CD4-positive, alpha-beta T cell treated with Interleukin-12 subunit alpha and Interleukin-12 subunit beta, for 1 hour (primary cell): ENCODE data around the gene GSDME.
"Not testable (repeated sequence)": the region's sequence is repeated elsewhere in the genome, so short reads cannot be mapped to it uniquely, and the experiment has no call there.

Experiments
- DNase-seq: peaks from one replicate; pipeline ENCODE4 v3.0.0-alpha.2; 2020

Gene GSDME

GRCh38 chr7:24740871-24741270 is 16.4 kb downstream of the GSDME start:
- no peak for DNase-seq

GRCh38 chr7:24739306-24739705 is 18.0 kb downstream of the GSDME start:
- no peak for DNase-seq

GRCh38 chr7:24738577-24738976 is 18.7 kb downstream of the GSDME start:
- DNase-seq: no peak

DNA sequence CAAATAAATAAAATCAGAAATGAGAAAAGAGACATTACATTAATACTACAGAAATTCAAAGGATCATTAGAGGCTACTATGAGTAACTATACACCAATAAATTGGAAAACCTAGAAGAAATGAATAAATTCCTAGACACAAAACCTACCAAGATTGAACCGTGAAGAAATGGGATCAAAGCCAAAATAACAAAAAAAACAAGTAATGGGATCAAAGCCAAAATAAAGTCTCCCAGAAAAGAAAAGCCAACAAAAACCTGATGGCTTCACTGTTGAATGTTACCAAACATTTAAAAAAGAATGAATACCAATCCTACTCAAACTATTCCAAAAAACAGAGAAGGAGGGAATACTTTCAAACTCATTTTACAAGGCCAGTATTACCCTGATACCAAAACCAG is 20.0 kb downstream of the GSDME start:
- DNase-seq: no peak

- not testable (repeated sequence) for DNase-seq
Observed at GRCh38 chr7:24735594-24735993, 21.7 kb downstream of the GSDME start.

- no peak for DNase-seq
Observed at GRCh38 chr7:24734306-24734705, 23.0 kb downstream of the GSDME start.

- DNase-seq: no peak
Observed at GRCh38 chr7:24733414-24734060, 23.7 kb downstream of the GSDME start.

DNA sequence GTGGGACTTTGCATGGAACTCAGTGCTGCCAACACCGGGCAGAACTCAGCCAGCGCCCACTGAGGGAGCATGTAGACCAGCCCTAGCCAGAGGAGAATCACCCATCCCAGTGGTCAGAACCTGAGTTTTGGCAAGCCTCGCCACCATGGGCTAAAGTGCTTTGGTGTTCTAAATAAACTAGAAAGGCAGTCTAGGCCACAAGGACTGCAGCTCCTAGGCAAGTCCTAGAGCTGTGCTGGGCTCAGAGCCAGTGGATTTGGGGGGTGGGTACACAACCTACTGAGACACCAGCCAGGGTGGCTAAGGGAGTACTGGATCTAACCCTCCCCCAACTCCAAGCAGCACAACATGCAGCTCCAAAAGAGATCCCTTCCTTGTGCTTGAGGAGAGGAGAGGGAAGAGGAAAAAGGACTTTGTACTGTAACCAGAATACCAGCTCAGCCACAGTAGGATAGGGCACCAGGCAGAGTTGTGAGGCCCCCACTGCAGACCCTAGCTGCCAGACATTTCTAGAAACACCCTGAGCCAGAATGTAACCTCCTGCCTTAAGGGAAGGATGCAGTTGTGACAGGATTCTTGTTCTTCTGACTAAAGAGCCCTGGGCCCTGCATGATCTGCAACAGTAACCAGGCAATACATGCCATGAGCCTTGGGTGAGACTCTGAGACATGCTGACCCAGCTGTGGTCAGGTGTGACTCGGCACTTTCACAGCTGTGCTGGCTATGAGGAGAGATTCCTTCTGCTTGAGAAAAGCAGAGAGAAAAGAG is 24.4 kb downstream of the GSDME start:
- no peak for DNase-seq

GRCh38 chr7:24731313-24731712 is 26.0 kb downstream of the GSDME start:
- no peak for DNase-seq

- no peak for DNase-seq
Observed at GRCh38 chr7:24730018-24730369, 27.3 kb downstream of the GSDME start.

DNA sequence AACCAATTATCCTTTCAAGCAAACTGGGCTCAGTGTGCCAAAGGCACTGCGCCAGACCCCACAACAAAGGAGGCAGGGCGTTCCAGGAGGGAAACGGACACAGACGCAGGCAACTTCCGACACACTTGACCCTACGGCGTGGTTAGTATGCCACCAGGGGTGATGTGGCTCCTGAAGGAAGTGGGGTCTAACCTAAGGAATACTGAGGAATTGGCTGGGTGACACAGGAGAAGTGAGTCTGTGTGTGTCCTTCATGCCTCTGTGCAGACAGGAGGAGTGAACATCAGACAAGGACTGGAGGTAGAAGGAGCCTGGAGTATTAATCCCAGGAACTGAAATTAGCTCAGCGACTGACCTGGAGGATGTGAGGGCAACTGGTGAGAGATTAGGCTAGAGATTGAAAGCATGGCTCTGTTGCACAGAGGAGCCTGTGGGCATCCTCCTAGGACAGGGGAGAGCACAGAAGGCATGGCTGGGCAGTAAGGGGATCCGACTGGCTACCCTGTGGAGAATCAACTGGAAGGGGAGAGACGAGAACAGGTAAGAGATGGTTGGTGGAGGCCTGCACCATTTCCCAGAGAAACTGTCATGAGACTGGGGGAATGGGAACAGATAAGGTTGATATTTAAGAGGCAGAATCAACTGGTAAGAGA is 27.8 kb downstream of the GSDME start:
- DNase-seq: no peak

GRCh38 chr7:24728503-24729364 is 28.5 kb downstream of the GSDME start:
- no peak for DNase-seq

DNA sequence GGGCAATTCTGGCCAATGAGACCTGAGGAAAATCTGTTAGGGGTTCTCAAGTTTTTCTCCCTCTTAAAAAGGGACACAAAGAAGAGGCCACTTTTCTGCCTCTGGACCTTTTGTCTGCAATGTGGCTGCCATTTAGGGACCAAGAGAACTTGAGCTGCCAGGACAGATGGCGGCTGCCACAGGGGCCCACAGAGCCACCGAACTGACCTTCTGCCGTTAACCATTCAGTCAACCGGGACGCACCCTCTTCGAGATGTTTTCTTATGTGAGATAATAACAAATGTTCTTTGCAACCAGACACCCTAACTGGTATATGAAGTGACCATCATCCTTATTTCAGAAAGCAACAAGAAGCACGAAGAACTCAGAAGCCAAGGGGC is 29.2 kb downstream of the GSDME start:
- DNase-seq: no peak

GRCh38 chr7:24727154-24728120 is 29.8 kb downstream of the GSDME start:
- DNase-seq: no peak

DNA sequence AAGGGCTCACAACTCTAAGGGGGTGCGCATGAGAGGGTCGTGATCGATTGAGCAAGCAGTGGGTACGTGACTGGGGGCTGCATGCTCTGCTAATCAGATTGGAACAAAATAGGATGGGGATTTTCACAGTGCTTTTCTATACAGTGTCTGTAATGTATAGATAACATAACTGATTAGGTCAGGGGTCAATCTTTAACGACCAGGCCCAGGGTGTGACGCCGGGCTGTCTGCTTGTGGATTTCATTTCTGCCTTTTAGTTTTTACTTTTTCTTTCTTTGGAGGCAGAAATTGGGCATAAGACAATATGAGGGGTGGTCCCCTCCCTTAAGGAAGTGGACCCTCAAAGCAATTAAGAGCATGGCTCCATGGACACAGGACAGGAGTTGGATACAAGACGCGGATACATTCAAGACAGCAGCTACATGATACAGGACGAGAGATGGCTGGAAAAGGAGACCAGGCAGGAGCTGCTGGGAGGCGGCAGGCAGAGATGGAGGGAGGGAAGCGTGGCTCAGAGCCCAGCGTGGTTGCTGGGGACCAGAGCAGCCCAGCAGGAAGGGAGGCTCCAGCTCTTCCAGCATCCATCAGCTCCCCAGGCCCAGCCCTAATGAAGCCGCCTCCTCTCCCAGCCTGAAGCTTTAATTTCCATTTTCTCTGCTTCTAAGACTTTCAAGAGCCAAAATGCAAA is 31.6 kb downstream of the GSDME start:
- DNase-seq: no peak

- DNase-seq: no peak
Observed at GRCh38 chr7:24724451-24725190, 32.6 kb downstream of the GSDME start.

DNA sequence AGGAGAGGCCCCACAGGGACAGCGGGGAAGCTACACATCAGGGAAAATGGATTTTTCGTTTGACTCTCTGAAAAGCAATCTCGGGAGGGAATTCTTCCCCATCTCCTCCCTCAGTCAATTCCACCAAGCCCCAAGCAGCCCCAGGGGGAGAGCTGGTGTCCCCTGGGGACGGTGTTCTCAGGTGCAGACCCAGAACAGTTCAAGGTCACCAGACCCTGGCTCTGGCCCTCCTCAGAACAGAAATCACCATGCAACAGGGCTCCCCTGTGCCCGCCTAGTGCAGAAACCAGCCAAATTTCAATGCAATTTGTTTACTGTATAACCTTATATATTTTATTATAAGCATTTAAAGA is 34.1 kb downstream of the GSDME start:
- no peak for DNase-seq

DNA sequence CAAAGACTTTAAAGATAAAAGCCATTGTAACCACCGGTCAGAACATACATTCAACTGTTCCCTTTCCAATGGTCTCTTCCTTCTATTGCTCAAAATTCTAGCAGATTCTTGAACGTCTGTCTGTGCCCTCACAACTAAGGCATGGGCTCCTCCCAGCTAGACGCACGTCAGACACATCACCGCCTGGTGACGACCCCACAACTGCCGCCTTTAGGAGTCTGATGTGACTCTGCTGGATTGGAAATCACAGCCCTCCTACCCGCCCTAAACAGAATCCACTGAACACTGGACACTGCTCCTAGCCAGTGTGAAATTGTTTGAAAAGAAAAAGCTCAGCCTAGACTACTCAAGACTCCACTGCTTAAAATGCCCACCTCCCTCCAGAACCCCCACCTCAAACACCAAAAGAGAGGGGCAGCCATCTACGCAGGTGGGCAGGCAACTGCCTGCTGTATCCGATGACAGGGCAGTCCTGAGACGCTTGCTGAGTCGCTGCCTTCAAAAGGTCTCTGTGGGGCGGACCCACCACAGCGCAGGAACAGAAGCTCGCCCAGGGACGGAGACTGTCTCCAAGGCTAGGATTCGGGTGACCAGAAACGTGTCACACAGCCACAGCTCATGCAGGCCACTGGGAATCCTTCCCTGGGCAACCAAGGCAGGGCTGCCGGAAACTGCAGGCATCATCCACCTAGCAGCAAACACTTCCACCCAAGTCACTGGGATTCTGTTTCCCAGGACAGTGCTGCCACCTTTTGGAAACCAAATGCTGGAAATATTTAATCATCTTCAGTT is 34.7 kb downstream of the GSDME start:
- no peak for DNase-seq

- DNase-seq: no peak
Observed at GRCh38 chr7:24721481-24722001, 35.7 kb downstream of the GSDME start.

- DNase-seq: no peak
Observed at GRCh38 chr7:24720283-24720682, 37.0 kb downstream of the GSDME start.
